ENCODE results near the gene DIP2A. TPM values are rescaled to one million over a fixed set of nuclear protein-coding genes. Genes with fewer than 3 reads are reported as not detected.

Gene DIP2A
- total RNA-seq, 1 experiment from 2014 or later = 39.9 TPM

DNA sequence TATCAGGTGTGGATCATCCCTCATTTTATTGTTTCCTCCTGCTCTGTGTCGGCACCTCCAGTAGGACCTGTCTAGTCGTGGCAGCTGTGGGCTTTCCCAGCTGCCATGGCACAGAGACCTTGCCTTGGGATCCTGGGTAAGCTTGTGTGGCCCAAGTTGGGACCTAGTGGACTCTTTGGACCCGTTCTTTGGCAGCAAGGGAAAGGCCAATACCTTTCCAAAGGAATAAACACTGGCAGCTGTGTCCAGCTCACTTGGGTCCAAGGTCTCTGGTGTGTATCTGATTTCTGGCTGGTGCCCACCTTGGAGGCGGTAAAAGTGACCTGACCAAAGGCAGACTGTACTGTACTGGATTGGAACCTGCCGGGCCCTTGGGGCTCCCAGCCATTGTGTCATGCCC, 21.8 kb downstream of the DIP2A start:
- Histone ChIP-seq H3K4me3 (no peak overlapping the region), H4K20me1 (ENCODE audit: insufficient read depth) (no peaks in the 10 kb centered on the region), H3K4me1 (replicated peaks; ENCODE audit: insufficient read depth) (no peaks in the 10 kb centered on the region), H3K79me2 (ENCODE audit: low read depth) (no peaks in the 10 kb centered on the region), H3K27me3 (ENCODE audit: insufficient read depth, low read depth) (no peaks in the 10 kb centered on the region), H3K4me2 (no peak overlapping the region), H3K9me2 (ENCODE audit: insufficient read depth) (no peaks in the 10 kb centered on the region), H3K27ac (no peak overlapping the region), H3K9me3 (ENCODE audit: insufficient read depth, low read depth) (no peaks in the 10 kb centered on the region), H2AFZ (no peak overlapping the region), H3K36me3 (ENCODE audit: low read depth) (no peaks in the 10 kb centered on the region), H3F3A (ENCODE audit: insufficient read depth, low read depth) (no peaks in the 10 kb centered on the region)
- TF ChIP-seq, protein P1, sequence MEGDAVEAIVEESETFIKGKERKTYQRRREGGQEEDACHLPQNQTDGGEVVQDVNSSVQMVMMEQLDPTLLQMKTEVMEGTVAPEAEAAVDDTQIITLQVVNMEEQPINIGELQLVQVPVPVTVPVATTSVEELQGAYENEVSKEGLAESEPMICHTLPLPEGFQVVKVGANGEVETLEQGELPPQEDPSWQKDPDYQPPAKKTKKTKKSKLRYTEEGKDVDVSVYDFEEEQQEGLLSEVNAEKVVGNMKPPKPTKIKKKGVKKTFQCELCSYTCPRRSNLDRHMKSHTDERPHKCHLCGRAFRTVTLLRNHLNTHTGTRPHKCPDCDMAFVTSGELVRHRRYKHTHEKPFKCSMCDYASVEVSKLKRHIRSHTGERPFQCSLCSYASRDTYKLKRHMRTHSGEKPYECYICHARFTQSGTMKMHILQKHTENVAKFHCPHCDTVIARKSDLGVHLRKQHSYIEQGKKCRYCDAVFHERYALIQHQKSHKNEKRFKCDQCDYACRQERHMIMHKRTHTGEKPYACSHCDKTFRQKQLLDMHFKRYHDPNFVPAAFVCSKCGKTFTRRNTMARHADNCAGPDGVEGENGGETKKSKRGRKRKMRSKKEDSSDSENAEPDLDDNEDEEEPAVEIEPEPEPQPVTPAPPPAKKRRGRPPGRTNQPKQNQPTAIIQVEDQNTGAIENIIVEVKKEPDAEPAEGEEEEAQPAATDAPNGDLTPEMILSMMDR (conservative IDR thresholded peaks at IDR 0.05) = no peak
- no peak for TF ChIP-seq EZH2 (IDR thresholded peaks at IDR 0.05; ENCODE audit: low read depth)
- intact Hi-C loops (cut with micrococcal nuclease; ENCODE audit: unreplicated experiment) = no loop called here
- BruUV-seq (replicated peaks) = no TSS peak
- ChIA-PET CTCF (no interaction called here), POLR2A (ENCODE audit: unreplicated experiment) (no interaction called here)
- DNase-seq = no peak

DNA sequence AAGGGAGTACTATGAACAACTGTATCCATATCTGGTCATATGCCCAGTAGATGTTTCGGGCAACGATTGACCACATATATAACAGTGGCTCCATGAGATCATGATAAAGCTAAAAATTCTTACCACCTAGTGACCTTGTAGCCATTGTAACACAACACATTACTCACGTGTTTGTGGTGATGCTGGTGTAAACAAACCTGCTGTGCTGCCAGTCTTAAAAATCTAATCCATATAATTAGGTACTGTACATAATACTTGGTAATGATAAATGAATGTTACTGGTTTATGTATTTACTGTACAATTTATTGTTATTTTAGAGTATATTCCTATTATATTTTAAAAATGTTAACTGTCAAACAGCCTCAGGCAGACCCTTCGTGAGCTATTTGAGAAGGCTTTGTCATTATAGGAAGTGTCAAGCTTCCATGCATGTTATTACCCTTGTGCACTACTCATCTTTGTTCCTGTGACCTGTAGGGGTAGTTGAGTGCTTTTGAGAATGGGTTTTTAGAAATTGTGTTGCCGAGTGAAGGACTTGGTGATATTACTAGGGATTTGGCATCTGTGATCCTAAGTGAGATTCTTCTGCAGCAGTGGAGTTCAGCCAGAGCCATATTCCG, 23.6 kb downstream of the DIP2A start:
- H3K9me2 ChIP-seq (ENCODE audit: insufficient read depth) = no peaks in the 10 kb centered on the region
- ChIA-PET CTCF (no interaction called here), POLR2A (ENCODE audit: unreplicated experiment) (no interaction called here)
- no peak for TF ChIP-seq EZH2 (IDR thresholded peaks at IDR 0.05; ENCODE audit: low read depth)
- TF ChIP-seq, protein P1 (conservative IDR thresholded peaks at IDR 0.05) = no peak
- H3K4me3 ChIP-seq = no peak overlapping the region
- H2AFZ ChIP-seq = no peak overlapping the region
- no peak overlapping the region for H3K4me2 ChIP-seq
- no TSS peak for BruUV-seq (replicated peaks)
- no peak overlapping the region for H3K27ac ChIP-seq
- H3K36me3 ChIP-seq (ENCODE audit: low read depth) = no peaks in the 10 kb centered on the region
- intact Hi-C loops (cut with micrococcal nuclease; ENCODE audit: unreplicated experiment) = no loop called here
- H3K27me3 ChIP-seq (ENCODE audit: insufficient read depth, low read depth) = no peaks in the 10 kb centered on the region
- H3F3A ChIP-seq (ENCODE audit: insufficient read depth, low read depth) = no peaks in the 10 kb centered on the region
- no peaks in the 10 kb centered on the region for H4K20me1 ChIP-seq (ENCODE audit: insufficient read depth)
- H3K4me1 ChIP-seq (replicated peaks; ENCODE audit: insufficient read depth) = no peaks in the 10 kb centered on the region
- H3K79me2 ChIP-seq (ENCODE audit: low read depth) = no peaks in the 10 kb centered on the region
- no peak for DNase-seq
- no peaks in the 10 kb centered on the region for H3K9me3 ChIP-seq (ENCODE audit: insufficient read depth, low read depth)

DNA sequence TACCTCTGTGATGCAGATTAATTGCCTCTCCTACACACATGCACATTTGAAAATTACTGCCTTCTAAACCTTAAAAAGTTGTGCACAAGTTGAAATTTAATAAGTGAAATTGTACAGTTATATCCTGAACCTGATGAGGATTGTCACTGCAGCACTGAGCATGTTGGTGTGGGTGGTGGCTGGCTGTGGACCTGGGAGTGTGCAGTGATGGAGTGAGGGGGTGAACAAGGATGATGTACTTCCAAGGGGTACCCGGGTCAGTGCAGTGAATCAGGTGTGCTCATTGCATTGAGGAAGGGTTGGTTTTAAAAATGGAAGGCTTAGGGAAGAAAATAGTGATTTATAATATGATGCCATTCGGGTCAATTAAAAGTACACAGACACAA, 24.1 kb downstream of the DIP2A start:
- no peaks in the 10 kb centered on the region for H3K27me3 ChIP-seq (ENCODE audit: insufficient read depth, low read depth)
- POLR2A ChIA-PET (ENCODE audit: unreplicated experiment) = no interaction called here
- BruUV-seq (replicated peaks) = no TSS peak
- H2AFZ ChIP-seq = no peak overlapping the region
- no peaks in the 10 kb centered on the region for H3K9me3 ChIP-seq (ENCODE audit: insufficient read depth, low read depth)
- no peaks in the 10 kb centered on the region for H4K20me1 ChIP-seq (ENCODE audit: insufficient read depth)
- TF ChIP-seq, protein P1 (conservative IDR thresholded peaks at IDR 0.05) = no peak
- no peak for TF ChIP-seq EZH2 (IDR thresholded peaks at IDR 0.05; ENCODE audit: low read depth)
- no peak overlapping the region for H3K27ac ChIP-seq
- H3F3A ChIP-seq (ENCODE audit: insufficient read depth, low read depth) = no peaks in the 10 kb centered on the region
- intact Hi-C loops (cut with micrococcal nuclease; ENCODE audit: unreplicated experiment) = no loop called here
- H3K4me3 ChIP-seq = no peak overlapping the region
- no peaks in the 10 kb centered on the region for H3K9me2 ChIP-seq (ENCODE audit: insufficient read depth)
- H3K4me1 ChIP-seq (replicated peaks; ENCODE audit: insufficient read depth) = no peaks in the 10 kb centered on the region
- H3K79me2 ChIP-seq (ENCODE audit: low read depth) = no peaks in the 10 kb centered on the region
- no peak overlapping the region for H3K4me2 ChIP-seq
- H3K36me3 ChIP-seq (ENCODE audit: low read depth) = no peaks in the 10 kb centered on the region
- CTCF ChIA-PET = no interaction called here
- no peak for DNase-seq
